Measurements from ENCODE around the gene CASTOR2.
"Not testable (repeated sequence)": the region's sequence is repeated elsewhere in the genome, so short reads cannot be mapped to it uniquely, and the experiment has no call there.

The CASTOR2 gene

GRCh38 chr7:74964511-74965119 is at the start of gene CASTOR2:
Gene CASTOR2, plus strand, starts transcription at chr7:74964705. Its CDS starts 281 bp downstream, at chr7:74964986.
- DNase-seq: peak; percentile 48

- not testable (repeated sequence) for DNase-seq
These were observed 42.1 kb upstream of the CASTOR2 start for GRCh38 chr7:74922321-74922890.

DNA sequence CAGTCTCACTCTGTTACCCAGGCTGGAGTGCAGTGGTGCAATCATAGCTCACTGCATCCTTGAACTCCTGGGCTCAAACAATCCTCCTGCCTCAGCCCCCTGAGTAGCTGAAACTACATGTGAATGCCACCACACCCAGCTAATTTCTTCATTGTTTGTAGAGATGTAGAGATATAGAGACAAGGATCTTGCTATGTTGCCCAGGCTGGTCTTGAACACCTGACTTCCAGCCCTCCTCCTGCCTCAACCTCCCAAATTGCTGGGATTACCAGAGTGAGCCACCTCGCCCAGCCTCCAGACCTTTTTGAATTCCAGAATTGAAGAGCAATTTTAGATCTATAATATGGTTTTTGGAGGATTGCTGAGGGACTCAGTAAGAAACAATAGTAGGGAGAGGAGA is 40.9 kb upstream of the CASTOR2 start:
- DNase-seq: not testable (repeated sequence)

DNA sequence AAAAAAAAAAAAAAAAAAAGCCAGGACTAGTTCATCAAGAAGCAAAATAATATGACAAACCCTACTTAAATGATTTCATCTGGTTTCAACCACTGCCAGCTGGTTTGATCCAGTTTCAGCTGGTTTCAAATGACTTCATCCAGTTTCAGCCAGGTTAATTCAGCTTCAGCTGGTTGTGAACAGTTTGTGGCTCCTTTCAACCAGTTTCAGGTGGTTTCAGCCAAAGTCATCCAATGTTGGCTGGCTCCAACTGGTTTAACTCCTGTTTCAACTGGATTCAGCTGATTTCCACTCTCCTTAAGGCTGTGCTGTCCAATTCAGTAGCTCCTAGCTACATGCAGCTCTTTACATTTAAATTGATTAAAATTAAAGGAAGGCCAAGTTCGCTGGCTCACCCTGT is 37.5 kb upstream of the CASTOR2 start:
- not testable (repeated sequence) for DNase-seq

GRCh38 chr7:74931563-74932328 is 32.8 kb upstream of the CASTOR2 start:
- DNase-seq: not testable (repeated sequence)

GRCh38 chr7:74939429-74939828 is 25.1 kb upstream of the CASTOR2 start:
- not testable (repeated sequence) for DNase-seq

DNA sequence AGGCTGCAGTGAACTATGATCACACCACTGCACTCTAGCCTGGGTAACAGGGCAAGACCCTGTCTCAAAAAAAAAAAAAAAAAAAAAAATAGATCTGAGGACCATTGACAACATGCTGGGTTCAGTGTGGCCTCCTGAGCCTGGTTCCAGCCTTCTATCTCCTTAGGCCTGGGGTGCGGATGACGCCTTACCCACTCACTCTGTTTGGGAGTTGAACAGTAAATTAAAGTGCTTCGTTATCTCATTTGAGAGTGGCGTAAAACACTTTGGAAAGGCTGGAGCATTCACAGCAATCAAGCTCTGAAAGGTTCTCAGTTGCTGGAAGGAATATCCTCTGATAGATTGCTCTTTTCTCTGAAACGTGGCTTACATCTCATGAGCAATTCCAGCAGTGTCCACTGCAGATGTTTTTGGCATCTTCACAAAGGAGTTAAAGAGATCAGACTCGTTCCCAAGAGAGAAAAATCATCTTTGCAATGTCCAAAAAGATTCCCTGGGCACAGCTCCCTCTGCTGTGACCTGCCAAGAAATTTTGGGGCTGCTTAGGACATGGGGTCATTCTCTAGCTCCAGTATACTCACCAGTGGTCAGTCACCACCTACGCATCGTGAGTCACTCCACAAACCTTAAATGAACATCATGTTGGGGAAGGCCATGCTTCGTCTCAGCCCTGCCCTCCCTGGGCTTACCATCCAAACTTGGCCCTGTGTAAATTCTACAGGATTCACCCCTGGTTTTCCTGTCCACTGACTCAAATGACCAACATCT is 23.0 kb upstream of the CASTOR2 start:
- DNase-seq: not testable (repeated sequence)

DNA sequence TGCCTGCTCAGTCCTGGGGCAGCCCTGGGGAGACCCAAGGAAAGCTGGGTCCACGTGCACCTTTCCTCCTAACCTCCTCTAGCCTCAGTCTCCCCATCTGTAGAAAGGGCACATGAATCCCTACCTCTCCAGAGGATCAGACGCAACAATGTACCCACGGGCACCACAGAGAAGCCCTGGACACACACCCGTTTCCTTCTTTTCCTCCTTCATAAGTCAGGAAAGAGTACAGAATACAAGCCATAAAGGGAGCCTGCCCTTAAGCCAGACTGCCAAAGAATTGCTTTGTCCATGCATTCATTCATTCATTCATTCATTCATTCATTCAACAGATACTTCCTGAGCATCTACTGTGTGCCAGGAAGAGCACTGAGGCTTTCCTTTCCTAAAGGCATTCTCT is 20.6 kb upstream of the CASTOR2 start:
- DNase-seq: not testable (repeated sequence)

- not testable (repeated sequence) for DNase-seq
These were observed 16.8 kb upstream of the CASTOR2 start for GRCh38 chr7:74947741-74948140.

GRCh38 chr7:74953774-74954173 is 10.7 kb upstream of the CASTOR2 start:
- not testable (repeated sequence) for DNase-seq

DNA sequence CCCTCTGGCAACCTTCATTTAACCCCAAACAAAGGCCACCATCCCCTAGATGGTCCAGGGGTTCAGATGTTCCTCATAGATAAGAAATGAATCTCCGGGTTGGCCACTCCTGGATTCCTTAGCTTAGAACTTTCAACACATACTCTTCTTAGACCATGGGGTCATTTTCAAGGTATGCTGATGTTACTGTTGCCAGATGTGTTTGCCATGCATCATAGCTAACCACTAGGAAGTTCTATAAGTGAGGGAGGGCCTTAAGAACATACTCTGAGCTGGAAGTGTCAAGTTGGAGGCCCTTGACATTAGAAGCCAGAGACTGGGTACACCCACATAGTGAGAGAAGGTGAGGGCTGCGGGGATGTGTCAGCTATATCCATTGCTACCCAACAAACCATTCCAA is 6.2 kb upstream of the CASTOR2 start:
- DNase-seq: not testable (repeated sequence)

DNA sequence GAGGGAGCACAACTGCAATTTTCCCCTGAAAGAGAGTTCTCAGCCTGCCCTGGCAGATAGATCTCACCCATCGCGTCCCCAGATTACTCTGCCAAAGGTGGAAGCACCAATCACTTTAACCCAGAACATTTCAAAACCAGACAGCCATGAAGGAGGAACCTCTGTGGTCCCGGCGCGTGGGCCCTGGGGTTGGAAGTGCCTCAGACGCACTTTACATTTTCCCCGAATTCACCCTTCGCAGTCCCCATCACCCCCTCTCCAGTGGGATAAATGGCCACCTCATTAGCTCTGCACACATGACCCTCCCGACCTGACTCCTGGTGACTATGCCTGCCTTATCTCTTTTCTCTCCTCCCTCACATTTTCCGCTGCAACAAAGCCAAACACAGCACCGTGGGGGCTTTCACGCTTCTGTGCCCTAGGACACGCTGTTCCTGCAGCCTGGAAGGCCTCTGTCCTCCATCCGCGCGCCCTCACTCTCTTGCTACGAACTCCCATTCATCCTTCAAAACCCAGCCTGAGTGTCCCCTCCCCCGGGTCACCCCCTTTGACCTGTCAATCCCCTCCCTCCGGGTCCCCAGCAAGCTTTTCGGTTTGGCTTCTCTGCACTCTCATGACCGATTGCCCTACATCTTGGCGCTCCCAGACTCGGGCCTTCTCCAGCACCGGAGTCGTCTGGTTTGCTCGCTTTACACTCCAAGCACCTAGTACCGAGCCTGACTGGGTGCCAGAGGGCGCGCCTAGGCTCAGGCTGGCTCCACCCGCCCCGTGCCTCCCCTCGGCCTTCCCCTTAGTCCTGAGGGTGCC is 598 bp upstream of the CASTOR2 start:
- DNase-seq: not testable (repeated sequence)

GRCh38 chr7:74966208-74966854 is 1.8 kb downstream of the CASTOR2 start:
- not testable (repeated sequence) for DNase-seq

DNA sequence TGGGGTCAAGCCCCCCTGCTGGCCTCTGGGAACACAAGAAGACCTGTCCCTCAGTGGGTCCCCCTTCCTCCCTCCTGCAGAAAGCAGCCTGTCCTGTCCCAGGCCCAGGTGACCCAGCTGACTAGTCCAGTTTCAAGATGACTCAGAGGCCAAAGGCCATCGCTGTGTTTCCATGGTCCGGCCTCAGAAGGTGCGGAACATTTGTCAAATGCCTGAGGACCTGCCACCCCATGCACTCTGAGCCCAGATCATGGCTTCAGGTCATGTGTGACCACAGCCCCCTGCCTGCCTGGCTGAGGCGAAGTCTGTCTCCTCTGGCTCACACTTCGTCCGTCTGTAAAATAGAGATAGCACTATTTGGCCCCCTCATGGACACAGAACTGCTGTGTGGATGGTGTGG is 2.4 kb downstream of the CASTOR2 start:
- DNase-seq: not testable (repeated sequence)

- not testable (repeated sequence) for DNase-seq
These were observed 6.9 kb downstream of the CASTOR2 start for GRCh38 chr7:74971431-74971830.

GRCh38 chr7:74972377-74972776 is 7.9 kb downstream of the CASTOR2 start:
- DNase-seq: not testable (repeated sequence)

DNA sequence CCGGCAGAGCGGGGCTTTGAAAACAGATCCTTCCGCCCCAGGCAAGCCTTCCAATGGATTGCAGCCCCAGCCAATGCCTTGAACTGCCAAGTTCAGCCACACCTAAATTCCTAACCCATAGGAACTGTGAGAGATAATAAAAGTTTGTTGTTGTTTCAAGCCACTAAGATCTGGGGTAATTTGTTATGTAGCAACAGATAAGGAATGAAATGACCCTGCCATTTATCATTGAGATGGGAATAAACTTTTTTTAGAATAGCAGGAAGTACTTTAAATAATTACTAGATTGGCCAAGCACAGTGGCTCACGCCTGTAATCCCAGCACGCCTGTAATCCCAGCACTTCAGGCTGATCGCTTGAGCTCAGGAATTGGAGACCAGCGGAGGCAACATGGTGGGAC is 11.5 kb downstream of the CASTOR2 start:
- DNase-seq: not testable (repeated sequence)

DNA sequence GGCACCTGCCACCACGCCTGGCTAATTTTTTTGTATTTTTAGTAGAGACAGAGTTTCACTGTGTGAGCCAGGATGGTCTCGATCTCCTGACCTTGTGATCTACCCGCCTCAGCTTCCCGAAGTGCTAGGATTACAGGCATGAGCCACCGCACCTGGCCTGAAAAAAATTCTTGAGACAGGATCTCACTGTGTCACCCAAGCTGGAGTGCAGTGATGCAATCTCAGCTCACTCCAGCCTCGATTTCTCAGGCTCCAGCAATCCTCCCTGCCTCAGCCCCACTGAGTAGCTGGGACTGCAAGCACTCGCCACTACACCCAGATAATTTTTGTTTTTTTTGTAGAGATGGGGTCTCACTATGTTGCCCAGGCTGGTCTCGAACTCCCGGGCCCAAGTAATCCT is 13.0 kb downstream of the CASTOR2 start:
- DNase-seq: not testable (repeated sequence)

DNA sequence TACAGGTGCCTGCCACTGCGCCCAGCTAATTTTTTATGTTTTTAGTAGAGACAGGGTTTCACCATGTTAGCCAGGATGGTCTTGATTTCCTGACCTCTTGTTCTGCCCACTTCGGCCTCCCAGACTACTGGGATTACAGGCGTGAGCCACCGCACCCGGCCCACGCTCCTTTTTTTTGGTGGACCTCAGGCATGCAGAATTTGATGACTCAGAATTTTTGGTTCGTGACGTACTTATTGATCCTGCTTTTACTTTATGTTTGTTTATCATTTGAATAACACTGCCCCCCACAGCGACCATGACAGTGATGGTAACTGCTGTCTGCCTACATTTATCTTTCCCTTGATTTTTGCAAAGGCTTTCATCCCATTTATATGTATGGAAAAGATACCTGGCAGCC is 23.9 kb downstream of the CASTOR2 start:
- not testable (repeated sequence) for DNase-seq

DNA sequence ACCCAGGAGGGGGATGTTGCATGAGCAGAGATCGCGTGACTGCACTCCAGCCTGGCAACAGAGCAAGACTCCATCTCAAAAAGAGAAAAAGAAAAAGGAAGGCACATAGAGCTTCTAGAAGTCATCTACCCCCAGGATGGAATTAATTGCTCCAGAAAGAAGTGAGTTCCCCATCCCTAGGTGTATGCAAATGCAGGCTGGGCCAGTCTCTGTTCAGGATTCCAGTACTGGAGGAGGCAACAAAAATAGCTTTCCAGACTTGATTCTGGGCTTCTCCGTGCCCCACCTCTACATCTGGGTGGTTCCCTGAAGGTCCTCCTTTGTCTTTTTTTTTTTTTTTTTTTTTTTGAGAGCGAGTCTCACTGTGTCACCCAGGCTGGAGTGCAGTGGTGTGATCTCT is 28.6 kb downstream of the CASTOR2 start:
- DNase-seq: no peak

GRCh38 chr7:74994869-74995543 is 30.5 kb downstream of the CASTOR2 start:
- DNase-seq: not testable (repeated sequence)
